Trophoblast cell (in vitro differentiated cells and primary cell): ENCODE results near the gene EPAS1.

Source experiments
- DNase-seq, 2 donors: peaks; one replicate each; pipeline ENCODE4 v3.0.0-alpha.2; 2016
- H2AFZ ChIP-seq: 2 replicates; pipeline ENCODE4 v1.6.1; 2013; ENCODE audit warnings: low read length, moderate library complexity, mild to moderate bottlenecking; ENCODE audit not compliant: insufficient read depth, poor library complexity
- H2AK5ac ChIP-seq: 2 replicates; pipeline ENCODE4 v1.6.1; 2013; ENCODE audit warnings: mild to moderate bottlenecking, low read length
- H2BK120ac ChIP-seq: 2 replicates; pipeline ENCODE4 v1.6.1; 2013; ENCODE audit warnings: low read length, mild to moderate bottlenecking, moderate library complexity; ENCODE audit not compliant: insufficient read depth, poor library complexity
- H2BK12ac ChIP-seq: 2 replicates; pipeline ENCODE4 v1.6.1; 2013; ENCODE audit warnings: mild to moderate bottlenecking, low read length, moderate library complexity
- H2BK5ac ChIP-seq: 2 replicates; pipeline ENCODE4 v1.6.1; 2013; ENCODE audit warnings: low read length, low read depth, moderate library complexity, mild to moderate bottlenecking; ENCODE audit not compliant: poor library complexity
- H3K14ac ChIP-seq: 2 replicates; pipeline ENCODE4 v1.6.1; 2013; ENCODE audit warnings: mild to moderate bottlenecking, low read length
- H3K18ac ChIP-seq: 2 replicates; pipeline ENCODE4 v1.6.1; 2013; ENCODE audit warnings: mild to moderate bottlenecking, low read length
- H3K23ac ChIP-seq: 2 replicates; pipeline ENCODE4 v1.6.1; 2013; ENCODE audit warnings: low read length
- H3K27ac ChIP-seq: 2 replicates; pipeline ENCODE4 v1.5.1; 2013; ENCODE audit warnings: low read depth, mild to moderate bottlenecking, inconsistent platforms, low read length, moderate library complexity
- H3K27me3 ChIP-seq: 2 replicates; pipeline ENCODE4 v1.6.1; 2013; ENCODE audit warnings: inconsistent platforms, mild to moderate bottlenecking, low read length, moderate library complexity; ENCODE audit not compliant: insufficient read depth
- H3K36me3 ChIP-seq, 2 experiments: 1 replicate in 1 of 2; 2 replicates in 1 of 2; pipeline ENCODE4 v1.6.1; 2013; ENCODE audit warnings: low read length in 2 of 2, mild to moderate bottlenecking in 2 of 2, moderate library complexity in 1 of 2; ENCODE audit not compliant: insufficient read depth in 2 of 2, control insufficient read depth in 1 of 2
- H3K4ac ChIP-seq: 2 replicates; pipeline ENCODE4 v1.6.1; 2013; ENCODE audit warnings: low read depth, mild to moderate bottlenecking, low read length, moderate library complexity
- H3K4me1 ChIP-seq, 2 experiments: 1 replicate in 1 of 2; 2 replicates in 1 of 2; pipeline ENCODE4 v1.6.1; 2013; ENCODE audit warnings: low read length in 2 of 2, mild to moderate bottlenecking in 2 of 2, moderate library complexity in 1 of 2; ENCODE audit not compliant: insufficient read depth in 2 of 2, control insufficient read depth in 1 of 2
- H3K4me2 ChIP-seq: 2 replicates; pipeline ENCODE4 v1.6.1; 2013; ENCODE audit warnings: inconsistent platforms, mild to moderate bottlenecking, low read length, moderate library complexity
- H3K4me3 ChIP-seq: 2 replicates; pipeline ENCODE4 v1.5.1; 2013; ENCODE audit warnings: mild to moderate bottlenecking, low read depth, low read length, inconsistent platforms
- H3K79me1 ChIP-seq: one replicate; pipeline ENCODE4 v1.6.1; 2013; ENCODE audit warnings: low read length
- H3K79me2 ChIP-seq: 2 replicates; pipeline ENCODE4 v1.6.1; 2013; ENCODE audit warnings: low read length, mild to moderate bottlenecking; ENCODE audit not compliant: control insufficient read depth, insufficient read depth, poor library complexity
- H3K9ac ChIP-seq: 2 replicates; pipeline ENCODE4 v1.6.1; 2013; ENCODE audit warnings: mild to moderate bottlenecking, low read length
- H3K9me3 ChIP-seq: 2 replicates; pipeline ENCODE4 v1.6.1; 2013; ENCODE audit warnings: low read depth, mild to moderate bottlenecking, control low read depth, inconsistent platforms, low read length; ENCODE audit not compliant: insufficient read depth
- H4K12ac ChIP-seq: 2 replicates; pipeline ENCODE4 v1.6.1; 2013; ENCODE audit warnings: low read depth, mild to moderate bottlenecking, low read length, moderate library complexity
- H4K8ac ChIP-seq: 2 replicates; pipeline ENCODE4 v1.6.1; 2013; ENCODE audit warnings: low read depth, mild to moderate bottlenecking, low read length, moderate library complexity
- H4K91ac ChIP-seq: one replicate; pipeline ENCODE4 v1.6.1; 2013; ENCODE audit warnings: low read depth, mild to moderate bottlenecking, low read length, moderate library complexity
- WGBS: extraction: QIAGEN DNeasy Blood & Tissue Kit; methylation state at CpG from one replicate; pipeline ENCODE4 v1.1.7; 2013; ENCODE audit warnings: missing lambda C conversion rate; ENCODE audit not compliant: insufficient read length, insufficient coverage; ENCODE audit errors: extremely low coverage; 5-methylcytosine and 5-hydroxymethylcytosine counted together

The EPAS1 gene

GRCh38 chr2:46365913-46366667 is 68.9 kb downstream of the EPAS1 start:
- Histone ChIP-seq H2AK5ac (no peak overlapping the region), H3K18ac (peak overlapping the region; percentile 20), H4K91ac (no peak overlapping the region), H3K9ac (no peak overlapping the region), H3K23ac (no peak overlapping the region), H3K27ac (no peak overlapping the region), H3K79me2 (peaks cover 6% of the 10 kb centered on the region), H4K8ac (no peak overlapping the region), H3K79me1 (no peaks in the 10 kb centered on the region), H3K36me3 (peaks cover 48 to 74% of the 10 kb centered on the region in 2 experiments), H3K4me2 (no peak overlapping the region), H3K4me3 (no peak overlapping the region), H3K9me3 (peaks cover 3% of the 10 kb centered on the region), H2BK12ac (no peak overlapping the region), H3K27me3 (no peaks in the 10 kb centered on the region), H3K4me1 (peaks cover 5 to 6% of the 10 kb centered on the region in 2 experiments), H2BK5ac (no peak overlapping the region), H2BK120ac (no peak overlapping the region), H2AFZ (no peak overlapping the region), H3K4ac (no peak overlapping the region), H3K14ac (no peak overlapping the region), H4K12ac (no peak overlapping the region)
- DNase-seq: no peak
- WGBS: no CpG with 5 or more reads among the region's 15 CpGs

- Histone ChIP-seq H3K4me2 (no peak overlapping the region), H3K27ac (no peak overlapping the region), H2BK5ac (peak overlapping the region; percentile 58), H3K14ac (no peak overlapping the region), H2BK120ac (no peak overlapping the region), H3K36me3 (peaks cover 48 to 74% of the 10 kb centered on the region in 2 experiments), H3K18ac (peak overlapping the region; percentile 43), H3K79me2 (peaks cover 6% of the 10 kb centered on the region), H2AK5ac (no peak overlapping the region), H4K91ac (no peak overlapping the region), H2AFZ (no peak overlapping the region), H3K79me1 (no peaks in the 10 kb centered on the region), H3K9me3 (peaks cover 1% of the 10 kb centered on the region), H4K8ac (no peak overlapping the region), H3K27me3 (no peaks in the 10 kb centered on the region), H4K12ac (no peak overlapping the region), H3K4ac (peak overlapping the region; percentile 28), H3K23ac (no peak overlapping the region), H3K4me1 (peaks cover 5% of the 10 kb centered on the region in 2 experiments), H3K4me3 (no peak overlapping the region), H3K9ac (no peak overlapping the region), H2BK12ac (no peak overlapping the region)
- no CpG with 5 or more reads among the region's 9 CpGs for WGBS
- DNase-seq: no peak
Observed at GRCh38 chr2:46366668-46367052, 69.5 kb downstream of the EPAS1 start.

DNA sequence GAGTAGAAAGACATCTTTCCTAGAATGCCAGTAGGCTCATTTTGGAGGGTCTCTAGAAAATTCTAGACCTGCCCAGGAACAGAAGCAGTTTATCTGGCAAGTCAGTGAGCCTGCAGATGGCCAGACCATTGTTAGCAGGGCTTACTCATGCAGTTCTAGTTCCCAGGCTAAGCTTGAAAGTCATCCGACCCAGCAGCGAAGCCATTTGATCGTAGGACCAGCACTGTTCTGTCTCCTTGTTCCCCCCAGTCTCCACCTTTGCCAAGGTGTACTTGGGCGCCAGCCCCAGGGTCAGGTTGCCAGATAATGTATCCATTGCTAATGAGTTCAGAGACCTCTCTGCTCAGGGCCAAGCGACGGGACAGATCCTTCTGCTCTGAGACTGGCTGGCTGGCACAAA is 70.1 kb downstream of the EPAS1 start:
- H3K36me3 ChIP-seq: peaks cover 46 to 72% of the 10 kb centered on the region in 2 experiments
- H3K4ac ChIP-seq: no peak overlapping the region
- peaks cover 0 to 2% of the 10 kb centered on the region in 2 experiments for H3K4me1 ChIP-seq
- H2AFZ ChIP-seq: no peak overlapping the region
- H3K23ac ChIP-seq: no peak overlapping the region
- H2BK5ac ChIP-seq: no peak overlapping the region
- no CpG with 5 or more reads among the region's 6 CpGs for WGBS
- no peak overlapping the region for H3K4me3 ChIP-seq
- no peak overlapping the region for H2BK120ac ChIP-seq
- H3K9ac ChIP-seq: no peak overlapping the region
- no peaks in the 10 kb centered on the region for H3K79me1 ChIP-seq
- H3K27me3 ChIP-seq: no peaks in the 10 kb centered on the region
- no peak overlapping the region for H3K4me2 ChIP-seq
- peaks cover 2% of the 10 kb centered on the region for H3K79me2 ChIP-seq
- H3K27ac ChIP-seq: peak overlapping the region; percentile 23
- no peak overlapping the region for H4K8ac ChIP-seq
- no peak overlapping the region for H2AK5ac ChIP-seq
- no peak overlapping the region for H3K18ac ChIP-seq
- no peak for DNase-seq
- no peak overlapping the region for H4K12ac ChIP-seq
- no peak overlapping the region for H3K14ac ChIP-seq
- H4K91ac ChIP-seq: no peak overlapping the region
- peaks cover 1% of the 10 kb centered on the region for H3K9me3 ChIP-seq
- H2BK12ac ChIP-seq: no peak overlapping the region

DNA sequence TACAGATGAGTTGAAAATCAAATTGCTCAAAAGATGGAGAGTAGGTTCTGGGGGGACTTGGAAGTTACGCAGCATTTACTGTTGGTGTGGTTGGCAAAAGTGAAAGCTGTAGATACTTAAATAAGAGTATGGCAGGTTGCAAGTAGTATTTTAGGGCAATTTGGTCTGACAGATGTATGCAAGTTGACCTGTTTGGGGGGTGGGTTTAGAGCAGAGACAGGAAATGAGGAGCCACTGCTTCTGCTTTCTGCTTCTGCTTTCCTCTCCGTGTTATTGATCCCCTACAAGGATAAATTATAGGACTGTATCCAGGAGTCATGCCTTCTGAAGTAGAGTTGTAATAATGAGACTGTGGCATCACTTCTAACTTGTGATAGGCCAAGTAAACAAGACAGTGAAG is 71.2 kb downstream of the EPAS1 start:
- no peak overlapping the region for H4K8ac ChIP-seq
- no peak overlapping the region for H3K9ac ChIP-seq
- no peak overlapping the region for H3K14ac ChIP-seq
- no peak overlapping the region for H2BK12ac ChIP-seq
- H3K4me3 ChIP-seq: no peak overlapping the region
- no peak overlapping the region for H4K12ac ChIP-seq
- no CpG with 5 or more reads among the region's 2 CpGs for WGBS
- H3K4ac ChIP-seq: no peak overlapping the region
- DNase-seq: no peak
- H2BK5ac ChIP-seq: no peak overlapping the region
- no peak overlapping the region for H2BK120ac ChIP-seq
- H3K4me1 ChIP-seq: peaks cover 0 to 2% of the 10 kb centered on the region in 2 experiments
- H3K79me1 ChIP-seq: no peaks in the 10 kb centered on the region
- H3K27ac ChIP-seq: no peak overlapping the region
- no peak overlapping the region for H3K4me2 ChIP-seq
- peaks cover 40 to 71% of the 10 kb centered on the region in 2 experiments for H3K36me3 ChIP-seq
- no peak overlapping the region for H3K18ac ChIP-seq
- H3K9me3 ChIP-seq: peaks cover 1% of the 10 kb centered on the region
- no peak overlapping the region for H2AK5ac ChIP-seq
- no peak overlapping the region for H4K91ac ChIP-seq
- no peaks in the 10 kb centered on the region for H3K27me3 ChIP-seq
- no peak overlapping the region for H2AFZ ChIP-seq
- H3K79me2 ChIP-seq: peaks cover 1% of the 10 kb centered on the region
- no peak overlapping the region for H3K23ac ChIP-seq
